Measurements from ENCODE around the gene OPRD1. TPM values are rescaled to one million over a fixed set of nuclear protein-coding genes. Genes with fewer than 3 reads are reported as not detected.

The OPRD1 gene
- total and polyA plus RNA-seq, 4 donors = 0.01 TPM; not detected in 3

DNA sequence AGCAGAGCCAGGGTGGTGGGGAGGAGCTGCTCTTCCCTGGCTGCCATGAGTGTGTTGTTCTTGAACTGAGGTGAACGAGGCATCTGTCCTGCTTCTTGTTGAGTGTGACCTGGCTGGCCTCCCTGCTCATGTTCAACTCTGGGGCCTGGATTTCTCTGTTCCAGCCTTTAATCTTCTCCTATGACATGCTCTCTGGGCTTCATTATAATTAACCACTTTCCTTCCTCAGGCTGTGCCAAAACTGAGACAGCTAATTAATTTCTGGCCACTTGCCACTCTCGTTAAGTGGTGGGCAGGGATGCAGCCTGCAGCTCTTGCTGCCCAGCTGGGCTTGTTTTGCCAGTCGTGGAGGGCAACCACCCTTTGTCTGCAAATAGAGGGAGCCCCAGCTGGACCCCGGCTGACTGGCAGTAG, 23.3 kb downstream of the OPRD1 start (continued):
- TF ChIP-seq, protein P1, sequence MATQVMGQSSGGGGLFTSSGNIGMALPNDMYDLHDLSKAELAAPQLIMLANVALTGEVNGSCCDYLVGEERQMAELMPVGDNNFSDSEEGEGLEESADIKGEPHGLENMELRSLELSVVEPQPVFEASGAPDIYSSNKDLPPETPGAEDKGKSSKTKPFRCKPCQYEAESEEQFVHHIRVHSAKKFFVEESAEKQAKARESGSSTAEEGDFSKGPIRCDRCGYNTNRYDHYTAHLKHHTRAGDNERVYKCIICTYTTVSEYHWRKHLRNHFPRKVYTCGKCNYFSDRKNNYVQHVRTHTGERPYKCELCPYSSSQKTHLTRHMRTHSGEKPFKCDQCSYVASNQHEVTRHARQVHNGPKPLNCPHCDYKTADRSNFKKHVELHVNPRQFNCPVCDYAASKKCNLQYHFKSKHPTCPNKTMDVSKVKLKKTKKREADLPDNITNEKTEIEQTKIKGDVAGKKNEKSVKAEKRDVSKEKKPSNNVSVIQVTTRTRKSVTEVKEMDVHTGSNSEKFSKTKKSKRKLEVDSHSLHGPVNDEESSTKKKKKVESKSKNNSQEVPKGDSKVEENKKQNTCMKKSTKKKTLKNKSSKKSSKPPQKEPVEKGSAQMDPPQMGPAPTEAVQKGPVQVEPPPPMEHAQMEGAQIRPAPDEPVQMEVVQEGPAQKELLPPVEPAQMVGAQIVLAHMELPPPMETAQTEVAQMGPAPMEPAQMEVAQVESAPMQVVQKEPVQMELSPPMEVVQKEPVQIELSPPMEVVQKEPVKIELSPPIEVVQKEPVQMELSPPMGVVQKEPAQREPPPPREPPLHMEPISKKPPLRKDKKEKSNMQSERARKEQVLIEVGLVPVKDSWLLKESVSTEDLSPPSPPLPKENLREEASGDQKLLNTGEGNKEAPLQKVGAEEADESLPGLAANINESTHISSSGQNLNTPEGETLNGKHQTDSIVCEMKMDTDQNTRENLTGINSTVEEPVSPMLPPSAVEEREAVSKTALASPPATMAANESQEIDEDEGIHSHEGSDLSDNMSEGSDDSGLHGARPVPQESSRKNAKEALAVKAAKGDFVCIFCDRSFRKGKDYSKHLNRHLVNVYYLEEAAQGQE (IDR thresholded peaks at IDR 0.05) = no peak

DNA sequence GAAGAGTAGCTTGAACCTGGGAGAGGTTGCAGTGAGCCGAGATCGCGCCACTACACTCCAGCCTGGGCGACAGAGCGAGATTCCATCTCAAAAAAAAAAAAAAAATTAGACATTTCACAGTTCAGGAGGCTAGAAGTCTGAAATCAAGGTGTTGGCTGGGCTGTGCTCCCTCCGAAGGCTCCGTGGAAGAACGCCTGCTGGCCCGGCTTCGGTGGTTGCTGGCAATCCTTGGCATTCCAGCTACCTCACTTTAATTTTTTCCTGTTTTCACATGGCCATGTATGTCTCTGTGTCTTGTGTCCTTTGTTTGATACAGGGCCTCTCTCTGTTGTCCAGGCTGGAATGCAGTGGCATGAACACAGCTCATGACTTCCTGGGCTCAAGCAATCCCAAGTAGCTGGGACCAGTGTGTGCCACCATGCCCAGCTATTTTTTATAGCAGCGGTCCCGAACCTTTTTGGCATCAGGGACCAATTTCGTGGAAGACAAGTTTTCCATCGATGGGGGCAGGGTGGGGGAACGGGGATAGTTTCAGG, 24.5 kb downstream of the OPRD1 start:
- H3K9ac ChIP-seq (ENCODE audit: low read depth in 1 of 2, low read length in 2 of 2) = no peak overlapping the region
- H3K27me3 ChIP-seq (ENCODE audit: control insufficient read depth in 4 of 4, insufficient read depth in 4 of 4, low read length in 3 of 4) = no peaks in the 10 kb centered on the region
- TF ChIP-seq EGR1 (IDR thresholded peaks at IDR 0.05; ENCODE audit: low read depth in 2 of 2) (no peak), YY1 (IDR thresholded peaks at IDR 0.05) (no peak), SP1 (IDR thresholded peaks at IDR 0.05) (no peak), NR2F2 (IDR thresholded peaks at IDR 0.05) (no peak), FOXA2 (IDR thresholded peaks at IDR 0.05) (no peak), RAD21 (IDR thresholded peaks at IDR 0.05) (no peak), FOXA1 (IDR thresholded peaks at IDR 0.05) (no peak), HNF4A (conservative IDR thresholded peaks at IDR 0.05) (no peak), TAF1 (conservative IDR thresholded peaks at IDR 0.05) (no peak), JUND (IDR thresholded peaks at IDR 0.05) (no peak), RXRA (IDR thresholded peaks at IDR 0.05) (no peak), HNF4G (IDR thresholded peaks at IDR 0.05) (no peak), GABPA (IDR thresholded peaks at IDR 0.05 in 1 of 2, conservative IDR thresholded peaks at IDR 0.05 in 1 of 2) (no peak)
- TF ChIP-seq, protein P2, sequence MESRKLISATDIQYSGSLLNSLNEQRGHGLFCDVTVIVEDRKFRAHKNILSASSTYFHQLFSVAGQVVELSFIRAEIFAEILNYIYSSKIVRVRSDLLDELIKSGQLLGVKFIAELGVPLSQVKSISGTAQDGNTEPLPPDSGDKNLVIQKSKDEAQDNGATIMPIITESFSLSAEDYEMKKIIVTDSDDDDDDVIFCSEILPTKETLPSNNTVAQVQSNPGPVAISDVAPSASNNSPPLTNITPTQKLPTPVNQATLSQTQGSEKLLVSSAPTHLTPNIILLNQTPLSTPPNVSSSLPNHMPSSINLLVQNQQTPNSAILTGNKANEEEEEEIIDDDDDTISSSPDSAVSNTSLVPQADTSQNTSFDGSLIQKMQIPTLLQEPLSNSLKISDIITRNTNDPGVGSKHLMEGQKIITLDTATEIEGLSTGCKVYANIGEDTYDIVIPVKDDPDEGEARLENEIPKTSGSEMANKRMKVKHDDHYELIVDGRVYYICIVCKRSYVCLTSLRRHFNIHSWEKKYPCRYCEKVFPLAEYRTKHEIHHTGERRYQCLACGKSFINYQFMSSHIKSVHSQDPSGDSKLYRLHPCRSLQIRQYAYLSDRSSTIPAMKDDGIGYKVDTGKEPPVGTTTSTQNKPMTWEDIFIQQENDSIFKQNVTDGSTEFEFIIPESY (IDR thresholded peaks at IDR 0.05) = no peak
- TF ChIP-seq, protein P1 (IDR thresholded peaks at IDR 0.05) = no peak
- TF ChIP-seq, protein P3, sequence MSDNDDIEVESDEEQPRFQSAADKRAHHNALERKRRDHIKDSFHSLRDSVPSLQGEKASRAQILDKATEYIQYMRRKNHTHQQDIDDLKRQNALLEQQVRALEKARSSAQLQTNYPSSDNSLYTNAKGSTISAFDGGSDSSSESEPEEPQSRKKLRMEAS (IDR thresholded peaks at IDR 0.05) = no peak
- TF ChIP-seq, protein P4, sequence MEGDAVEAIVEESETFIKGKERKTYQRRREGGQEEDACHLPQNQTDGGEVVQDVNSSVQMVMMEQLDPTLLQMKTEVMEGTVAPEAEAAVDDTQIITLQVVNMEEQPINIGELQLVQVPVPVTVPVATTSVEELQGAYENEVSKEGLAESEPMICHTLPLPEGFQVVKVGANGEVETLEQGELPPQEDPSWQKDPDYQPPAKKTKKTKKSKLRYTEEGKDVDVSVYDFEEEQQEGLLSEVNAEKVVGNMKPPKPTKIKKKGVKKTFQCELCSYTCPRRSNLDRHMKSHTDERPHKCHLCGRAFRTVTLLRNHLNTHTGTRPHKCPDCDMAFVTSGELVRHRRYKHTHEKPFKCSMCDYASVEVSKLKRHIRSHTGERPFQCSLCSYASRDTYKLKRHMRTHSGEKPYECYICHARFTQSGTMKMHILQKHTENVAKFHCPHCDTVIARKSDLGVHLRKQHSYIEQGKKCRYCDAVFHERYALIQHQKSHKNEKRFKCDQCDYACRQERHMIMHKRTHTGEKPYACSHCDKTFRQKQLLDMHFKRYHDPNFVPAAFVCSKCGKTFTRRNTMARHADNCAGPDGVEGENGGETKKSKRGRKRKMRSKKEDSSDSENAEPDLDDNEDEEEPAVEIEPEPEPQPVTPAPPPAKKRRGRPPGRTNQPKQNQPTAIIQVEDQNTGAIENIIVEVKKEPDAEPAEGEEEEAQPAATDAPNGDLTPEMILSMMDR (IDR thresholded peaks at IDR 0.05; ENCODE audit: low read depth, low read length, missing input control) = no peak
- TF ChIP-seq, protein P5, sequence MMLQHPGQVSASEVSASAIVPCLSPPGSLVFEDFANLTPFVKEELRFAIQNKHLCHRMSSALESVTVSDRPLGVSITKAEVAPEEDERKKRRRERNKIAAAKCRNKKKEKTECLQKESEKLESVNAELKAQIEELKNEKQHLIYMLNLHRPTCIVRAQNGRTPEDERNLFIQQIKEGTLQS (IDR thresholded peaks at IDR 0.05) = no peak
- no peaks in the 10 kb centered on the region for H3K9me3 ChIP-seq (ENCODE audit: control insufficient read depth in 4 of 4, low read length in 3 of 4)
- no peak overlapping the region for H3K4me3 ChIP-seq (ENCODE audit: low read depth in 1 of 3, low read length in 3 of 3)
- 95% methylated on average over 15 of the region's 15 CpGs for WGBS
- H3K36me3 ChIP-seq (ENCODE audit: control insufficient read depth in 4 of 4, insufficient read depth in 3 of 4, low read depth in 1 of 4, low read length in 3 of 4) = no peaks in the 10 kb centered on the region
- H3K27ac ChIP-seq (ENCODE audit: low read depth in 1 of 2, low read length in 2 of 2) = no peak overlapping the region
- H3K4me1 ChIP-seq (ENCODE audit: control insufficient read depth in 4 of 4, insufficient read depth in 4 of 4, low read length in 3 of 4) = no peaks in the 10 kb centered on the region
- DNase-seq (ENCODE audit: low spot score) = no peak
